GM12892 (cell line): ENCODE measurements around the gene CCDC188.

ENCODE experiments used
- DNase-seq: peaks from one replicate; pipeline ENCODE4 v3.0.0; 2011; ENCODE audit not compliant: insufficient read length
- FAIRE-seq: peaks from 2 replicates; lab custom pipeline; 2011; peaks lifted over from hg19 to GRCh38; lab: Jason Lieb, UNC
- POLR2A ChIP-seq: IDR thresholded peaks from 2 replicates; pipeline ENCODE4 v1.6.1; 2011; ENCODE audit warnings: low read depth, low read length, control low read depth
- POLR2AphosphoS5 ChIP-seq: IDR thresholded peaks from 2 replicates; pipeline ENCODE4 v1.6.1; 2011; ENCODE audit warnings: low read depth, low read length, control low read depth
- TAF1 ChIP-seq: IDR thresholded peaks from 2 replicates; pipeline ENCODE4 v1.6.1; 2011; ENCODE audit warnings: low read depth, mild to moderate bottlenecking, control low read depth, low read length, borderline replicate concordance

The CCDC188 gene

DNA sequence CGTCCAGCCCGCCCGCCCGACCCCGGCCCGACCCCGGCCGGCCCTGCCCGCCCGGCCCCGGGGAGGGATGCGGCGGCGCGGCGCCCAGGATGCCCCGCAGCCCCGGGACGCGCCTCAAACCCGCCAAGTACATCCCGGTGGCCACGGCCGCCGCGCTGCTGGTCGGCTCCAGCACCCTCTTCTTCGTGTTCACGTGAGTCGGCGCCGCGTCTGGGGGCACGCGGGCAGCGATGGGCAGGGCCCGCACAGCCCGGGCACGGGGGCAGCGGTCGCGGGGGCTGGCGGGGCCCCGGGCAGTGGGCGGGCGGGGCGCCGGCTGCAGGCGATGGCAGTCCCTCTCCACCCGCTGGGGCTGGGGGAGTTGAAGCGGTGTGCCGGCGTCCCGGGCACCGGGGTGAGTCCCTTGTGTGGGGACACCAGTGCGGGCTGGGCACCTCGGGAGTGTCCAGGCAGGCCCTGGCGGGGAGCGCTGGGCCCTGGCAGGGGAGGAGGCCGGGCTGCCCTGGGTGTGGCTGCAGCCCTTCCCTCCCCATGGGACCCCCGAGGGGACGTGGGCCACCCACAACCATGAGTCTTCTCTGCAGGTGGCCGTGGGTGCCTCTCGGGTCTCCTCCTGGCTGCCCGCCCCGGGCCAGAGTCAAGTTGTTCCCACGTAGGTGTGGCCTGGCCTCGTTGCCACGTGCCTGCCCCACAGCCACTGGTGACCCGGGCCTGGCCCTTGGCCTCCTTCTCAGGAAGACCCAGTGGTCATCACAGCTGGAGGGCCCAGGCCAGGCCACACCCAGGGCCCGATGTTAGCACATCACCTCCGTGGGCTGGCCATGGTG, 18.8 kb downstream of the CCDC188 start:
- DNase-seq (no peak), FAIRE-seq (no peak)
- TF ChIP-seq POLR2AphosphoS5, result no peak
- TF ChIP-seq POLR2A, result no peak
- no peak for TF ChIP-seq TAF1

DNA sequence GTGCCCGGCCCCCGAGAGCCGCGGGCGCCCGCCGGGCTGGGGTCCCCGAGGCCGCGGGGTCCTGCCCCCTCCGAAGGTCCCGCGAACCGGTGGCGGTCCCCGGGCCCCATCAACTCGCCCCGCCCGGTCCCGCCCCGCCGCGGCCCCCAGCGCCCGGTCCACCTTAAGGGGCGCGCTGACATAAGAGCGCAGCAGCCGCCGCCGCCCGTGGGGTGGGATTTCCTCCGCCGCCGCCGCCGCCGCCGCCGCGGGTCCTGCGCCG, 19.3 kb downstream of the CCDC188 start, which contains the start of gene ZDHHC8:
ZDHHC8 (plus strand) TSS at position 208 of the 262 bp plus-strand sequence. CDS start 144 bp downstream, outside the sequence.
- TF ChIP-seq TAF1, result no peak
- TF ChIP-seq POLR2AphosphoS5, result no peak
- TF ChIP-seq POLR2A, result no peak
- DNase-seq, result peak; percentile 63
- peak; percentile 54 for FAIRE-seq

DNA sequence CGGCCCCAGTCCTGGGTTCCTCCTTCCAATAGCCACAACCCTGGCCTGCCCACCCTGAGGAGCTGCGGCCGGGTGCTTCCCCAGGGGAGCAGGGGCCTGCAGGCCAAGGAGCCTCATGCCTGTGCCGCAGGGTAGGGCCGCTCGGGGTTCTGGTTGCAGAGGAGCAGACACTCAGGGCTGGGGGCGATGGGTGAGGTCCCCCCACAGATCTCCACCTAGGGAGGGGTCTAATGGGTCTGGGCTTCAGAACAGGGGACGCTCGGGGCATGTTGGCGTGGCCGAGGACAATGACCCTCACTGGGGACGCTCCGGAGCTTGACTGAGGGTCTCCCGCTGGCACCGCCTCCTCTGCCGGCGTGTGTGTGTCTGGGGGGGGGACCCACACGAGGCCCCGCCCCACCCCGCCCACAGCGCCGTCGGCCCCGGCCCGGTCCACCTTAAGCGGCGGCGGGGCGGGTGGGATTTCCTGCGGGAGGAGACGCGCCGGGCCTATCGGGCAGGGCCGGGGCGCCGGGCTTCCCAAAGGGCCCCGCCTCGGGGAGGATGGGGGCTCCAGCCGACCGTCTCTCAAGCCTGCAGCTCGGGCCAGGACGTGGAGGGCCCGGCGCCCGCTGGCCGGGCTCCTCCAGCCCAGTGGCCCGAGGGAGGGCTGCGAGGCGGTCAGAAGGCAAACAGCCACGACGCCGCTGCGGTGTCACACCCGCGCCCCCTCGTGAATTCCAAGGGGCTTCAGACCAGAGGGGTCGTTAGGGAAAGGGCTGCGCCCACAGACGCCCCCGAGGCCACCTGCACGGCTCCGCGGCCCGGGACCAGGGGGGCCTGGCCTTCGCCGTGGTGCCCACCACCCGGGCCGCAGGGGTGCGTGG, 19.9 kb downstream of the CCDC188 start:
- FAIRE-seq, result peak; percentile 86
- peak; percentile 88 for DNase-seq
- TF ChIP-seq TAF1 (no peak), POLR2A (no peak), POLR2AphosphoS5 (no peak)

DNA sequence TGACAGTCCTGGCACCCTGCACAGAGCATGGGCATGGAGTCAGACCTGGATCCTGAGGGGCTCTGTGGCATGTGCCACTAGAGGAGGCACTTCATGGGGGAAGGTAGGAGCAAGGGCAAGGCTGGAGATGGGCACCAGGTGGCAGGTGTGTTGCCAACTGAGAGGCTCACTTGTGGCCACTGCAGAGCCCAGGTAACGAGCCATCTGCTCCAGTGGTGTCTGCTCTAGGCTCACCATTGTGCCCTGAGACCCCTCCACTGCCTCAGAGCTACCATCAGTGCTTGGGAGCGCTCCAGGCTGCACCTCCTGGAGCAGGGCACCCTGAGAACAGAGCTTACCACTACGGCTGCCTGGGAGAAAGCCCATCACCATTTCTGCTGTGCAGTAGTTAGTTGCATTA, 20.5 kb downstream of the CCDC188 start:
- FAIRE-seq (no peak), DNase-seq (no peak)
- no peak for TF ChIP-seq POLR2A
- TF ChIP-seq TAF1, result no peak
- TF ChIP-seq POLR2AphosphoS5, result no peak

DNA sequence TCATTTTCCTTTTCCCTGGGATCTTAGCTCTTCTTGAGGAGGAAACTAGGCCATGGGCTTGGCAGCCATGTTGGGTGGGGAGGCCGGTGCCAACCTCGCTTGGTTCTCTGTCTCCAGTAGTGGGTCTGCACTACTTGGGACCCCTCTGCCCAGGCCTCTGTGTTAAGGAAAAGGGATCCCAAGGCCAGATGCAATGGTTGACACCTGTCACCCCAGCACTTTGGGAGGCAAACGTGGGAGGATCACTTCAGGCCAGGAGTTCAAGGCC, 21.2 kb downstream of the CCDC188 start:
- no peak for FAIRE-seq
- DNase-seq, result no peak
- no peak for TF ChIP-seq POLR2AphosphoS5
- no peak for TF ChIP-seq POLR2A
- no peak for TF ChIP-seq TAF1

DNA sequence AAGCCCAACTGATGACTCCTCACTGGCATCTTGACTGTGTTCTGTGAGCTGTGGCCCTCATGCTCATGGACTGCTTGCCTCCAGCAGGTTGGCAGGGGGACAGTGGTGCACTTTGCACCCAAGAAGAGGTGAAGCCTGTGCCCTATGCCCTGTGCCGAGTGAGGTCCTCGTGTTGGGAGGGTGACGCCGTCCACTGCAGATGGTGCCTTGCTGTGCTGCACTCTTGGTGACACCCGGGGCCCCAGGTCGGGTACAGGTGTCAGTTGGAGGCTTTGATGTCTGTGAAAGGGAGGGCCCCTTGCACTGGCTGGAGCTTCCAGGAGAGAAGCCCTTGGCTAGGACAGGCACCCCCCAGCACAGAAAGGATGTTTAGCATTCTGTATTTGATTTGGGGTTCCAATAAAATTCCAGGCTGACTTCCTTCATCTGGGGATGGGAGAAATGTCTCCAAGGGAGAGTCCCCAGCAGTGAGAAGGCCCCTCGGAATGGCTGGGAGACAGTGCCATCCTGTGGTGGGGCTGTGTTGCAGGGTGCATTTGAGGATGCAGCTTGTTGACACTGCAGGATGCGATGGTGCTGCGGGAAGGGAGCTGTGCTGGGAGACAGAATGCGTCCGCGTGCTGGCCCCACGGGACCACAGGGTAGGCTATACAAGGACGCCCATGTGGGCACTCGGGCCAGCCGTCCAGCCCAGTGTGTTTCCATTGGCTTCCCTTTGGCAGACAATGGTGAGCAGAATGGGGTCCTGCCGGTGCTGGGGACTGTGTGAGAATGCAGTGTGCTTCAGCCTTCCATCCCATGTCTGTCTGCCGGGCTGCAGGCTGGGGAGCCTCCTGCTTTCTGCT, 21.7 kb downstream of the CCDC188 start:
- TF ChIP-seq POLR2AphosphoS5, result no peak; the same call in 1 of the 2 replicates
- TF ChIP-seq TAF1, result no peak
- no peak for TF ChIP-seq POLR2A
- no peak for FAIRE-seq
- DNase-seq, result no peak

DNA sequence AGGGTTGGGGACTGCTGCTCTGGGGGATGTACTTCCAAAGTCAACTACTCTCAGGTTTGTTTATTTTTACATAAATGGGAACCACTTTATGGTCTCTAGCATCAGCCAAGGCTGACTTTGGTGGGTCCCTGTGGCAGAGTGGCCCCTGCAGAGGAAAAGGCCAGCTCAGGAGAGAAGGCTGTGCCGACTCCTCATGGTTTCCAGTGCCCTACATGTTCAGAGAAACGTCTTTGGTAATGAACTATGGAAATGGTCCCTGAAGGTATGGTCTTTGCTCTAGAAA, 22.3 kb downstream of the CCDC188 start:
- DNase-seq (no peak), FAIRE-seq (no peak)
- TF ChIP-seq TAF1 (no peak), POLR2AphosphoS5 (no peak), POLR2A (no peak; the same call in 1 of the 2 replicates)

DNA sequence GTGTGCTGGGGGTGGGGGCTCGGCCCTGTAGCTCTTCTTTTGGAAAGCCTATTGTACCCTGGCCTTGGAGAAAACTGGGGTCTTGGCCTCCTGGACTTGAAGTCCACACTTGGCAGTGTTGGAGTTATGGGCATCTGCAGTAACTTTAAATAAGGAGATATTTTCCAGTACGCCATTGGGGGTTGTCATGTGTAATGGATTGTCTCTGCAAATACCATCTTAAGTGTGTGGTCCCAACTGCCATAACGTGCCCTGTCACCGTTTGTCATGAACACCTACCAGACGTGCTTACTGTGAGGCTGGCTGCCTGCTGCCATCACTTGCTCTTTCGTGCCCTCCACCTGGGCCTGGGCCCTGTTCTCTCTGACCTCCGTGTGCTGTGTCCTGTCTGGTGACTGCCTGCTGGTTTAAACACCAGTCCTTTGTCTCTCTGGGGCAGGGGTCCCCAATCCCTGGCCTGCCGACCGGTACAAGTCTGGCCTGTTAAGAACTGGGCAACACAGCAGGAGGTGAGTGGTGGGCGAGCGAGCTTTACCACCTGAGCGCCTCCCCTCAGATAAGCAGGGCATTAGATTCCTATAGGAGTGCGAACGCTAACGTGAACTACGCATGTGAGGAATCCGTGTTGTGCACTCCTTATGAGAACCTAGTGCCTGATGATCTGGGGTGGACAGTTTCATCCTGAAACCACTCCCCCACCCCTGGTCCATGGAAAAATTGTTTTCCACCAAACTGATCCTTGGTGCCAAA, 22.8 kb downstream of the CCDC188 start:
- FAIRE-seq, result no peak
- TF ChIP-seq TAF1, result no peak
- TF ChIP-seq POLR2A, result peak; percentile 50
- TF ChIP-seq POLR2AphosphoS5, result peak; percentile 80
- DNase-seq, result no peak

DNA sequence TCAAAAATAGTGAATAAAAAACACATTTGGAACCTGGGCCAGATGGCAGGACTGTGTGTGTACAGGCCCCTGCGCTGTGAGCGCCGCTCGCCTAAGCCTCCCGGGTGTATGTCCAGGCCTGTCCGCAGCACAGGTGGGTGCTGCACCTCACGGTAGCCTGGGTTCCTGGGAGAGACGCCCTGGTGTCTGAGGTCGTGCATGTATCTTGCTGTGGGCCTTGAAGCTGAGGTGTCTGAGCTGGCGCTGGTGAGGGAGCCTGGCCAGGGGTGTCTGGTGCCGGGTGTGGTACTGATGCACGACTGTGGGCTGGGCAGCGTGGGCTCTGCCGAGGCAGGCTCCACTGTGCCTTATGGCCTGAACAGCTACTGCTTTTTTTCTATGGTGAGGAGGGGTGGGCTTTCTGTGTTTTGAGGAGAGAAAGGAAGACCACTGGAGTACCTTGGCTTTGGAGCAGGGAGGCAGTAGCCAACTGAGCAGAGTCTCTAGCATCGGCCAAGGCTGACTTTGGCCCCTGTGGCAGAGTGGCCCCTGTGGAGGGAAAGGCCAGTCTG, 23.5 kb downstream of the CCDC188 start:
- DNase-seq, result no peak
- no peak; the same call in 1 of the 2 replicates for TF ChIP-seq POLR2AphosphoS5
- no peak for TF ChIP-seq POLR2A
- no peak for TF ChIP-seq TAF1
- FAIRE-seq, result no peak

DNA sequence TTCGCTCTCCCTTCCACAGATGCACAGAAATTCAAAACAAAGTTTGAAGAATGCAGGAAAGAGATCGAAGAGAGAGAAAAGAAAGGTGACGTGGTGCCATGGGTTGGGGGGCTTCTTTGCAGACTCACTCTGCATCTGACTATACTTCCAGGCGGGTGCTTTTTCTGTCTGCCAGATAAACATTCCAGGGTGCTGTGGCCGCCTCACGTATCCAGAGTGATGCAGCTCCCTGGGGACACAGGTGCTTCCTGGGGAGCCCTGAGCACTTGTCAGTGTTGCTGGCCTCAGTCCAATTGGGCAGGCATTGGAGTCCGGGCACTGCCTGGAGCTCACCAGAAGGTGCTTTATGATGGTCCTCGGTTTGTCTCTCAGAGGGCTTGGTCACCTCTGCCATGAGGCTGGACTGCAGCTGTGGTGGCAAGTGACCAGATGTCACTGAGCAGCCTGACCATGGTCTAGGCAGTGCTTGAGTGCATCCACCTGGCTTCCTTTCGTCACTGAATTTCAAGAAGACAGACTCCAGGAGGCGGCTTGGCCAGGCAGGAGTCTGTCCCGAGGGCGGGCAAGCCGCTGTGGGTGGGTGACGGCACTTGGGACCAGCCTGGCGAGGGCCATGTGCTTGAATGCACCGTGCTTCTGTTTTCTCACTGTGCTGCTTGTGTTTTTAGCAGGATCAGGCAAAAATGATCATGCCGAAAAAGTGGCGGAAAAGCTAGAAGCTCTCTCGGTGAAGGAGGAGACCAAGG, 24.4 kb downstream of the CCDC188 start:
- TF ChIP-seq TAF1, result no peak
- TF ChIP-seq POLR2AphosphoS5, result no peak
- TF ChIP-seq POLR2A, result no peak

More for the DNA sequence above, 24.4 kb downstream of the CCDC188 start:
- FAIRE-seq, result no peak
- no peak for DNase-seq
